ENCODE data around the gene CROCC2. TPM values are rescaled to one million over a fixed set of nuclear protein-coding genes. Genes with fewer than 3 reads are reported as not detected.

CROCC2 gene
- total and polyA plus RNA-seq, 2 of the 13 experiments (the other 11 are each of a cell fraction or from before 2014, with no cell fraction given), result not detected

GRCh38 chr2:240886678-240887609 is 19.2 kb upstream of the CROCC2 start:
- Histone ChIP-seq H2AFZ (ENCODE audit: low read length) (no peak overlapping the region), H3K27ac (ENCODE audit: extremely low read length, insufficient read depth, low read length) (no peak overlapping the region), H3K4me2 (ENCODE audit: low read depth, low read length) (no peak overlapping the region), H3K9me3 (ENCODE audit: low read length) (no peaks in the 10 kb centered on the region), H3K27me3 (ENCODE audit: control insufficient read depth in 1 of 2, insufficient read depth in 2 of 2, low read length in 2 of 2) (no peaks in the 10 kb centered on the region), H3K9ac (ENCODE audit: insufficient read depth, low read depth, low read length) (no peak overlapping the region), H4K20me1 (ENCODE audit: insufficient read depth, low read length) (no peaks in the 10 kb centered on the region), H3K79me2 (ENCODE audit: insufficient read depth, low read length) (no peaks in the 10 kb centered on the region), H3K36me3 (replicated peaks in 1 of 2; ENCODE audit: control insufficient read depth in 1 of 2, insufficient read depth in 2 of 2, low read length in 2 of 2) (no peaks in the 10 kb centered on the region), H3K4me3 (replicated peaks in 1 of 3; ENCODE audit: insufficient read depth in 1 of 3, low read depth in 2 of 3, low read length in 3 of 3) (no peak overlapping the region), H3K4me1 (ENCODE audit: insufficient read depth, low read length) (peaks cover 47% of the 10 kb centered on the region)
- no TSS peak for BruUV-seq (replicated peaks)
- ChIA-PET CTCF (ENCODE audit: low intra/inter-chr PET ratio, low total read pairs) (no interaction called here), POLR2A (interaction anchor here (1.5 to 9.3 kb wide), 2 partner anchors 12 to 30 kb away, joined by 5 to 63 read pairs; no protein-coding TSS in a partner anchor)
- FAIRE-seq, result no peak
- intact Hi-C loops (cut with micrococcal nuclease; ENCODE audit: unreplicated experiment), result no loop called here
- in situ Hi-C loops (cut with HindIII; ENCODE audit: extremely low pct_ligation_motif_present, low pct_unique_long_range_greater_than_20kb), result no loop called here
- no peak for DNase-seq (ENCODE audit: low spot score)
- ATAC-seq, result peak; percentile 10
- TF ChIP-seq REPIN1 (CRISPR knock-in tag; IDR thresholded peaks at IDR 0.05; ENCODE audit: borderline replicate concordance, low read depth) (0 out of 2 replicates have a peak, but pooled peaks have one; percentile 40), ZNF687 (CRISPR knock-in tag; IDR thresholded peaks at IDR 0.05) (peak; percentile 81), MNT (IDR thresholded peaks at IDR 0.05) (peak; percentile 61), NCOA5 (CRISPR knock-in tag; IDR thresholded peaks at IDR 0.05) (no peak), FOXA3 (CRISPR knock-in tag; IDR thresholded peaks at IDR 0.05) (no peak), MAX (IDR thresholded peaks at IDR 0.05) (peak; percentile 83), NCOA2 (CRISPR knock-in tag; IDR thresholded peaks at IDR 0.05) (no peak), DZIP1 (CRISPR knock-in tag; IDR thresholded peaks at IDR 0.05) (no peak), GZF1 (CRISPR knock-in tag; IDR thresholded peaks at IDR 0.05) (no peak)
- WGBS (ENCODE audit: low lambda C conversion rate), result 63% methylated on average over 10 of the region's 18 CpGs

Data from HepG2 (cell line).